ENCODE measurements around the gene IL1RAPL2. TPM values are rescaled to one million over a fixed set of nuclear protein-coding genes. Genes with fewer than 3 reads are reported as not detected.

The IL1RAPL2 gene
- polyA plus RNA-seq, 3 donors = not detected

DNA sequence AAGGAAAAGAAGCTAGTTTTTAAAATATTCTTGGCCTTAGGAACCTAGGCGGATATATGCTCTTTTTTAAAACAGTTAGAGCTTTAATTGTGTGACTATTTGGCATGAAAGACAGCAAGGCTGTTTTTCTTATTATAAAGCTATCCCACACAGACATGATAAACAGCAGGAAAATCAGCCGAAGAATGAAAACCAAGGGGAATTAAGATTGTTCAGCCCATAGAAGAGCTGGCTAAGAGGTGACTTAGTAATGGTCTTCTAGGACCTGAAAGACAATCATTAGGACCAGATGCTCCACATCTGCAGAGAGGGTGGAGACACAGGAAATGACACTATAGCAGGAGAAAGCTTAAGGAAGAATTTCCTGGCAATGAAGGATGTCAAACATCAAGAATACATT, 1085.0 kb downstream of the IL1RAPL2 start:
- Histone ChIP-seq H3K9me3 (replicated peaks in 1 of 2; ENCODE audit: control insufficient read depth in 1 of 2, insufficient read depth in 1 of 2, low read length in 2 of 2) (no peaks in the 10 kb centered on the region), H3K9ac (ENCODE audit: insufficient read depth, low read length, poor library complexity, severe bottlenecking) (no peak overlapping the region), H3K4me1 (ENCODE audit: control insufficient read depth in 1 of 2, insufficient read depth in 2 of 2, low read length in 2 of 2) (no peaks in the 10 kb centered on the region), H3K4me2 (replicated peaks; ENCODE audit: extremely low read depth, low read length, poor library complexity, severe bottlenecking) (no peak overlapping the region), H3K4me3 (replicated peaks in 1 of 3; ENCODE audit: low read depth in 2 of 3, low read length in 3 of 3) (no peak overlapping the region), H2AFZ (ENCODE audit: insufficient read depth, low read depth, low read length, poor library complexity, severe bottlenecking) (no peak overlapping the region), H3K27me3 (ENCODE audit: control insufficient read depth in 2 of 2, insufficient read depth in 2 of 2, low read length in 2 of 2) (no peaks in the 10 kb centered on the region), H3K36me3 (replicated peaks in 1 of 2; ENCODE audit: control insufficient read depth in 1 of 2, insufficient read depth in 2 of 2, low read length in 2 of 2) (no peaks in the 10 kb centered on the region), H4K20me1 (ENCODE audit: insufficient read depth, low read length) (no peaks in the 10 kb centered on the region), H3K79me2 (ENCODE audit: insufficient read depth, low read length) (no peaks in the 10 kb centered on the region), H3K27ac (ENCODE audit: low read depth in 1 of 2, low read length in 2 of 2) (no peak overlapping the region)
- WGBS (ENCODE audit: insufficient coverage) = no CpG with 5 or more reads among the region's 2 CpGs
- Mint-ChIP-seq H3K36me3 (no peaks in the 10 kb centered on the region), H3K27ac (no peak overlapping the region), H3K4me3 (no peak overlapping the region), H3K27me3 (ENCODE audit: low read depth in 3 of 3) (peaks cover 0 to 7% (median 0%) of the 10 kb centered on the region in 3 donors), H3K9me3 (peaks cover 0 to 3% (median 2%) of the 10 kb centered on the region in 7 donors), H3K4me1 (no peaks in the 10 kb centered on the region)
- no peak for DNase-seq
- TF ChIP-seq, protein P1, sequence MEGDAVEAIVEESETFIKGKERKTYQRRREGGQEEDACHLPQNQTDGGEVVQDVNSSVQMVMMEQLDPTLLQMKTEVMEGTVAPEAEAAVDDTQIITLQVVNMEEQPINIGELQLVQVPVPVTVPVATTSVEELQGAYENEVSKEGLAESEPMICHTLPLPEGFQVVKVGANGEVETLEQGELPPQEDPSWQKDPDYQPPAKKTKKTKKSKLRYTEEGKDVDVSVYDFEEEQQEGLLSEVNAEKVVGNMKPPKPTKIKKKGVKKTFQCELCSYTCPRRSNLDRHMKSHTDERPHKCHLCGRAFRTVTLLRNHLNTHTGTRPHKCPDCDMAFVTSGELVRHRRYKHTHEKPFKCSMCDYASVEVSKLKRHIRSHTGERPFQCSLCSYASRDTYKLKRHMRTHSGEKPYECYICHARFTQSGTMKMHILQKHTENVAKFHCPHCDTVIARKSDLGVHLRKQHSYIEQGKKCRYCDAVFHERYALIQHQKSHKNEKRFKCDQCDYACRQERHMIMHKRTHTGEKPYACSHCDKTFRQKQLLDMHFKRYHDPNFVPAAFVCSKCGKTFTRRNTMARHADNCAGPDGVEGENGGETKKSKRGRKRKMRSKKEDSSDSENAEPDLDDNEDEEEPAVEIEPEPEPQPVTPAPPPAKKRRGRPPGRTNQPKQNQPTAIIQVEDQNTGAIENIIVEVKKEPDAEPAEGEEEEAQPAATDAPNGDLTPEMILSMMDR (IDR thresholded peaks at IDR 0.05) = no peak
- intact Hi-C loops (cut with micrococcal nuclease) = no loop called here

DNA sequence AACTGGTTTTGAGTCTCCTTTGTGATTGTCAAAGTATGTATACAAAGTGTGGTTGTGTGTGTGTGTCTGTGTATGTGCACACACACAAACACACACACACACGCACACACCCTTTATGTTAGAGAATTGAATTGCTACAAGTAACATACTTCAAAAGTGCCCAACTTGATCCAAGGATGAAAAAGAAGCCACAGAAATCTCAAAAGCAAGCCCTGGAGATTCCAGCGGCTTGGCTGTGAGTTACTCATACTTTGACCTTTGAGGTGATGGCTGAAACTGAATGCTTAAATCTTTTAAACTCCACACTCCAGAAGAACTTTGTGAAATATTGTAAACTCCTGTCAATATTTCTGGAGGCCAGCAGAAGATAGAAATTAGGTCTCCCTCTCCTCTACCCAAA, 1087.9 kb downstream of the IL1RAPL2 start:
- Histone ChIP-seq H3K36me3 (replicated peaks in 1 of 2; ENCODE audit: control insufficient read depth in 1 of 2, insufficient read depth in 2 of 2, low read length in 2 of 2) (no peaks in the 10 kb centered on the region), H3K27ac (ENCODE audit: low read depth in 1 of 2, low read length in 2 of 2) (no peak overlapping the region), H3K4me1 (ENCODE audit: control insufficient read depth in 1 of 2, insufficient read depth in 2 of 2, low read length in 2 of 2) (no peaks in the 10 kb centered on the region), H3K4me2 (replicated peaks; ENCODE audit: extremely low read depth, low read length, poor library complexity, severe bottlenecking) (no peak overlapping the region), H4K20me1 (ENCODE audit: insufficient read depth, low read length) (no peaks in the 10 kb centered on the region), H3K9ac (ENCODE audit: insufficient read depth, low read length, poor library complexity, severe bottlenecking) (no peak overlapping the region), H3K9me3 (replicated peaks in 1 of 2; ENCODE audit: control insufficient read depth in 1 of 2, insufficient read depth in 1 of 2, low read length in 2 of 2) (no peaks in the 10 kb centered on the region), H3K27me3 (ENCODE audit: control insufficient read depth in 2 of 2, insufficient read depth in 2 of 2, low read length in 2 of 2) (no peaks in the 10 kb centered on the region), H3K79me2 (ENCODE audit: insufficient read depth, low read length) (no peaks in the 10 kb centered on the region), H3K4me3 (replicated peaks in 1 of 3; ENCODE audit: low read depth in 2 of 3, low read length in 3 of 3) (no peak overlapping the region), H2AFZ (ENCODE audit: insufficient read depth, low read depth, low read length, poor library complexity, severe bottlenecking) (no peak overlapping the region)
- H3K27ac Mint-ChIP-seq = no peak overlapping the region
- intact Hi-C loops (cut with micrococcal nuclease) = no loop called here
- no peak overlapping the region for H3K4me3 Mint-ChIP-seq
- no peaks in the 10 kb centered on the region for H3K36me3 Mint-ChIP-seq
- TF ChIP-seq, protein P1 (IDR thresholded peaks at IDR 0.05) = no peak
- peaks cover 0 to 7% (median 0%) of the 10 kb centered on the region in 3 donors for H3K27me3 Mint-ChIP-seq (ENCODE audit: low read depth in 3 of 3)
- no CpG with 5 or more reads among the region's 2 CpGs for WGBS (ENCODE audit: insufficient coverage)
- peaks cover 0 to 5% (median 2%) of the 10 kb centered on the region in 7 donors for H3K9me3 Mint-ChIP-seq
- no peak for DNase-seq
- no peaks in the 10 kb centered on the region for H3K4me1 Mint-ChIP-seq
